WTC11 (cell line): ENCODE data around the gene LATS1. TPM values are rescaled to one million over a fixed set of nuclear protein-coding genes. Genes with fewer than 3 reads are reported as not detected.

Source experiments
- ATAC-seq: fragments of 200-7000 bp; cut with Tn5 transposase; 2 replicates; pipeline ENCODE4 v1.10.0; 2021; ENCODE audit warnings: mild to moderate bottlenecking, moderate library complexity
- CTCF ChIA-PET: fragments of 300-600 bp; sonication (Branson Sonifier 250); formaldehyde crosslinking; loops from one replicate; lab custom pipeline; 2021; ENCODE audit warnings: antibody characterized with exemption; lab: Charles Lee
- POLR2A ChIA-PET: fragments of 350-600 bp; sonication (Branson Sonifier 250); formaldehyde crosslinking; loops from one replicate; lab custom pipeline; 2021; ENCODE audit warnings: antibody characterized with exemption; lab: Charles Lee
- DNase-seq: peaks from one replicate; pipeline ENCODE4 v3.0.0; 2021; ENCODE audit warnings: low spot score
- H3K27ac Mint-ChIP-seq: 2 replicates; pipeline ENCODE4 v1.8.0; 2021; ENCODE audit warnings: mixed read lengths
- H3K27me3 Mint-ChIP-seq: 2 replicates; pipeline ENCODE4 v1.8.0; 2021; ENCODE audit warnings: low read depth, mild to moderate bottlenecking, moderate library complexity, mixed read lengths
- H3K36me3 Mint-ChIP-seq: 2 replicates; pipeline ENCODE4 v1.8.0; 2021; ENCODE audit warnings: mixed read lengths
- H3K4me1 Mint-ChIP-seq: 2 replicates; pipeline ENCODE4 v1.8.0; 2022; ENCODE audit warnings: mixed read lengths
- H3K4me3 Mint-ChIP-seq: 2 replicates; pipeline ENCODE4 v1.8.0; 2021; ENCODE audit warnings: mild to moderate bottlenecking, moderate library complexity, mixed read lengths
- H3K9me3 Mint-ChIP-seq: 2 replicates; pipeline ENCODE4 v1.8.0; 2021; ENCODE audit warnings: mixed read lengths
- ATF1 ChIP-seq: sonication (generic); formaldehyde crosslinking; IDR thresholded peaks from 2 replicates; pipeline ENCODE4 v1.8.1; 2023; ENCODE audit warnings: mild to moderate bottlenecking, moderate library complexity, missing genetic modification reagents
- CREM ChIP-seq: sonication (generic); formaldehyde crosslinking; IDR thresholded peaks from 2 replicates; pipeline ENCODE4 v1.8.1; 2022; ENCODE audit warnings: mild to moderate bottlenecking, missing genetic modification reagents, moderate library complexity
- E2F5 ChIP-seq: sonication (generic); formaldehyde crosslinking; IDR thresholded peaks from 2 replicates; pipeline ENCODE4 v1.8.1; 2022; ENCODE audit warnings: mild to moderate bottlenecking, moderate library complexity, missing genetic modification reagents
- FOXK1 ChIP-seq: sonication (generic); formaldehyde crosslinking; IDR thresholded peaks from 2 replicates; pipeline ENCODE4 v1.8.0; 2022; ENCODE audit warnings: mild to moderate bottlenecking, moderate library complexity, missing genetic modification reagents
- HMGA2 ChIP-seq: fragments of 250-450 bp; sonication (Bioruptor Pico); IDR thresholded peaks from 2 replicates; pipeline ENCODE4 v1.4.0; 2021; ENCODE audit warnings: mild to moderate bottlenecking, moderate library complexity
- HMGXB4 ChIP-seq: sonication (generic); formaldehyde crosslinking; IDR thresholded peaks from 2 replicates; pipeline ENCODE4 v1.8.1; 2023; ENCODE audit warnings: mild to moderate bottlenecking, moderate library complexity, missing genetic modification reagents
- JUN ChIP-seq: sonication (generic); formaldehyde crosslinking; IDR thresholded peaks from 2 replicates; pipeline ENCODE4 v1.8.0; 2023; ENCODE audit warnings: mild to moderate bottlenecking, missing genetic modification reagents
- NFE2L1 ChIP-seq: sonication (generic); formaldehyde crosslinking; IDR thresholded peaks from 2 replicates; pipeline ENCODE4 v1.8.1; 2023; ENCODE audit warnings: missing genetic modification reagents
- NFYB ChIP-seq: sonication (generic); formaldehyde crosslinking; conservative IDR thresholded peaks from 2 replicates; pipeline ENCODE4 v1.8.0; 2022; ENCODE audit warnings: low read depth, missing genetic modification reagents
- RORB ChIP-seq: fragments of 250-450 bp; sonication (Bioruptor Pico); IDR thresholded peaks from 2 replicates; pipeline ENCODE4 v1.9.0; 2021; ENCODE audit warnings: mild to moderate bottlenecking
- SP1 ChIP-seq: sonication (generic); formaldehyde crosslinking; conservative IDR thresholded peaks from 2 replicates; pipeline ENCODE4 v1.8.1; 2022; ENCODE audit warnings: missing genetic modification reagents
- STAT6 ChIP-seq: sonication (generic); formaldehyde crosslinking; conservative IDR thresholded peaks from 2 replicates; pipeline ENCODE4 v1.8.1; 2023; ENCODE audit warnings: mild to moderate bottlenecking, low read depth, missing genetic modification reagents, moderate library complexity
- TEAD1 ChIP-seq: sonication (generic); formaldehyde crosslinking; IDR thresholded peaks from 2 replicates; pipeline ENCODE4 v1.8.0; 2022; ENCODE audit warnings: mild to moderate bottlenecking, missing genetic modification reagents
- ZNF281 ChIP-seq: sonication (generic); formaldehyde crosslinking; IDR thresholded peaks from 2 replicates; pipeline ENCODE4 v1.8.0; 2023; ENCODE audit warnings: mild to moderate bottlenecking, missing genetic modification reagents
- total RNA-seq: library from RNA; stranded (reverse); gene quantifications from 3 replicates; pipeline ENCODE4 v1.2.3, GENCODE V29; 2021
- TF ChIP-seq, protein P1 (sequence below): sonication (generic); formaldehyde crosslinking; IDR thresholded peaks from 2 replicates; pipeline ENCODE4 v1.8.1; 2022; ENCODE audit warnings: low read depth, missing genetic modification reagents, borderline replicate concordance
- TF ChIP-seq, protein P2 (sequence below): sonication (generic); formaldehyde crosslinking; IDR thresholded peaks from 2 replicates; pipeline ENCODE4 v1.8.0; 2023; ENCODE audit warnings: missing genetic modification reagents, mild to moderate bottlenecking, borderline replicate concordance
- TF ChIP-seq, protein P3 (sequence below): sonication (generic); formaldehyde crosslinking; IDR thresholded peaks from 2 replicates; pipeline ENCODE4 v1.8.1; 2023; ENCODE audit warnings: mild to moderate bottlenecking, missing genetic modification reagents, moderate library complexity

Gene LATS1
- total RNA-seq, 1 experiment from 2014 or later = 24.2 TPM

- no peaks in the 10 kb centered on the region for H3K36me3 Mint-ChIP-seq
- peak; percentile 43 for ATAC-seq
- TF ChIP-seq SP1 (CRISPR knock-in tag) (no peak), NFYB (CRISPR knock-in tag) (no peak), JUN (CRISPR knock-in tag) (no peak), RORB (CRISPR knock-in tag) (no peak), ATF1 (CRISPR knock-in tag) (no peak), ZNF281 (CRISPR knock-in tag) (peak; percentile 59; the same call in 1 of the 2 replicates)
- TF ChIP-seq, protein P1, sequence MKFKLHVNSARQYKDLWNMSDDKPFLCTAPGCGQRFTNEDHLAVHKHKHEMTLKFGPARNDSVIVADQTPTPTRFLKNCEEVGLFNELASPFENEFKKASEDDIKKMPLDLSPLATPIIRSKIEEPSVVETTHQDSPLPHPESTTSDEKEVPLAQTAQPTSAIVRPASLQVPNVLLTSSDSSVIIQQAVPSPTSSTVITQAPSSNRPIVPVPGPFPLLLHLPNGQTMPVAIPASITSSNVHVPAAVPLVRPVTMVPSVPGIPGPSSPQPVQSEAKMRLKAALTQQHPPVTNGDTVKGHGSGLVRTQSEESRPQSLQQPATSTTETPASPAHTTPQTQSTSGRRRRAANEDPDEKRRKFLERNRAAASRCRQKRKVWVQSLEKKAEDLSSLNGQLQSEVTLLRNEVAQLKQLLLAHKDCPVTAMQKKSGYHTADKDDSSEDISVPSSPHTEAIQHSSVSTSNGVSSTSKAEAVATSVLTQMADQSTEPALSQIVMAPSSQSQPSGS = no peak
- TF ChIP-seq, protein P2, sequence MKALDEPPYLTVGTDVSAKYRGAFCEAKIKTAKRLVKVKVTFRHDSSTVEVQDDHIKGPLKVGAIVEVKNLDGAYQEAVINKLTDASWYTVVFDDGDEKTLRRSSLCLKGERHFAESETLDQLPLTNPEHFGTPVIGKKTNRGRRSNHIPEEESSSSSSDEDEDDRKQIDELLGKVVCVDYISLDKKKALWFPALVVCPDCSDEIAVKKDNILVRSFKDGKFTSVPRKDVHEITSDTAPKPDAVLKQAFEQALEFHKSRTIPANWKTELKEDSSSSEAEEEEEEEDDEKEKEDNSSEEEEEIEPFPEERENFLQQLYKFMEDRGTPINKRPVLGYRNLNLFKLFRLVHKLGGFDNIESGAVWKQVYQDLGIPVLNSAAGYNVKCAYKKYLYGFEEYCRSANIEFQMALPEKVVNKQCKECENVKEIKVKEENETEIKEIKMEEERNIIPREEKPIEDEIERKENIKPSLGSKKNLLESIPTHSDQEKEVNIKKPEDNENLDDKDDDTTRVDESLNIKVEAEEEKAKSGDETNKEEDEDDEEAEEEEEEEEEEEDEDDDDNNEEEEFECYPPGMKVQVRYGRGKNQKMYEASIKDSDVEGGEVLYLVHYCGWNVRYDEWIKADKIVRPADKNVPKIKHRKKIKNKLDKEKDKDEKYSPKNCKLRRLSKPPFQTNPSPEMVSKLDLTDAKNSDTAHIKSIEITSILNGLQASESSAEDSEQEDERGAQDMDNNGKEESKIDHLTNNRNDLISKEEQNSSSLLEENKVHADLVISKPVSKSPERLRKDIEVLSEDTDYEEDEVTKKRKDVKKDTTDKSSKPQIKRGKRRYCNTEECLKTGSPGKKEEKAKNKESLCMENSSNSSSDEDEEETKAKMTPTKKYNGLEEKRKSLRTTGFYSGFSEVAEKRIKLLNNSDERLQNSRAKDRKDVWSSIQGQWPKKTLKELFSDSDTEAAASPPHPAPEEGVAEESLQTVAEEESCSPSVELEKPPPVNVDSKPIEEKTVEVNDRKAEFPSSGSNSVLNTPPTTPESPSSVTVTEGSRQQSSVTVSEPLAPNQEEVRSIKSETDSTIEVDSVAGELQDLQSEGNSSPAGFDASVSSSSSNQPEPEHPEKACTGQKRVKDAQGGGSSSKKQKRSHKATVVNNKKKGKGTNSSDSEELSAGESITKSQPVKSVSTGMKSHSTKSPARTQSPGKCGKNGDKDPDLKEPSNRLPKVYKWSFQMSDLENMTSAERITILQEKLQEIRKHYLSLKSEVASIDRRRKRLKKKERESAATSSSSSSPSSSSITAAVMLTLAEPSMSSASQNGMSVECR (CRISPR knock-in tag) = no peak
- TF ChIP-seq, all 79 proteins: peak for 1
- no peaks in the 10 kb centered on the region for H3K9me3 Mint-ChIP-seq
- H3K27ac Mint-ChIP-seq = peak overlapping the region; percentile 82
- H3K27me3 Mint-ChIP-seq = no peaks in the 10 kb centered on the region
- ChIA-PET POLR2A (no interaction called here), CTCF (interaction anchor here (1.4 kb wide), 1 partner anchor 56 kb away, joined by 3 read pairs; no protein-coding TSS in a partner anchor)
- H3K4me1 Mint-ChIP-seq = peaks cover 21% of the 10 kb centered on the region
- DNase-seq = peak; percentile 77
- H3K4me3 Mint-ChIP-seq = peak overlapping the region; percentile 88
These were observed 32.3 kb upstream of the LATS1 start for GRCh38 chr6:149750136-149750609.

- peak; percentile 82 for ATAC-seq
- H3K27ac Mint-ChIP-seq = peak within 1 kb of the TSS; percentile 84
- H3K9me3 Mint-ChIP-seq = no peaks in the 10 kb centered on the region
- H3K4me3 Mint-ChIP-seq = peak within 1 kb of the TSS; percentile 88
- H3K4me1 Mint-ChIP-seq = peaks cover 21% of the 10 kb centered on the region
- H3K27me3 Mint-ChIP-seq = no peaks in the 10 kb centered on the region
- no peaks in the 10 kb centered on the region for H3K36me3 Mint-ChIP-seq
- CTCF ChIA-PET = interaction anchor here (1.4 kb wide), 1 partner anchor 56 kb away, joined by 3 read pairs; no protein-coding TSS in a partner anchor
- DNase-seq = peak; percentile 84
- POLR2A ChIA-PET = interaction anchor here (1.0 kb wide), 1 partner anchor 32 kb away, joined by 3 read pairs; the partner anchor contains the start of gene LATS1
- TF ChIP-seq CREM (CRISPR knock-in tag) (no peak; the same call in 1 of the 2 replicates), HMGXB4 (CRISPR knock-in tag) (peak; percentile 65; the same call in 1 of the 2 replicates), TEAD1 (CRISPR knock-in tag) (peak; percentile 12; the same call in 1 of the 2 replicates), HMGA2 (CRISPR knock-in tag) (no peak), SP1 (CRISPR knock-in tag) (peak; percentile 65; the same call in 1 of the 2 replicates), FOXK1 (CRISPR knock-in tag) (peak; percentile 80; the same call in 1 of the 2 replicates), STAT6 (CRISPR knock-in tag) (no peak), NFE2L1 (0 out of 2 replicates have a peak, but pooled peaks have one; percentile 12), E2F5 (CRISPR knock-in tag) (0 out of 2 replicates have a peak, but pooled peaks have one; percentile 48)
- TF ChIP-seq, protein P3, sequence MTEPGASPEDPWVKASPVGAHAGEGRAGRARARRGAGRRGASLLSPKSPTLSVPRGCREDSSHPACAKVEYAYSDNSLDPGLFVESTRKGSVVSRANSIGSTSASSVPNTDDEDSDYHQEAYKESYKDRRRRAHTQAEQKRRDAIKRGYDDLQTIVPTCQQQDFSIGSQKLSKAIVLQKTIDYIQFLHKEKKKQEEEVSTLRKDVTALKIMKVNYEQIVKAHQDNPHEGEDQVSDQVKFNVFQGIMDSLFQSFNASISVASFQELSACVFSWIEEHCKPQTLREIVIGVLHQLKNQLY (CRISPR knock-in tag) = 0 out of 2 replicates have a peak, but pooled peaks have one; percentile 46
These were observed 31.8 kb upstream of the LATS1 start, which contains the start of gene PCMT1 for GRCh38 chr6:149749594-149750135. Gene PCMT1, plus strand, starts transcription at chr6:149749741. Its CDS starts 161 bp downstream, at chr6:149749902.
